Liver (tissue), 3 donors: ENCODE measurements around the gene TBC1D7.

ENCODE experiments used
- CTCF ChIP-seq: fragments of 150-350 bp; IDR thresholded peaks from 2 replicates; pipeline ENCODE4 v1.5.1; 2017; ENCODE audit warnings: improper control_type of control experiment, low read depth, low read length; ENCODE audit not compliant: missing input control
- GABPA ChIP-seq, 2 donors: IDR thresholded peaks in 1 of 2; conservative IDR thresholded peaks in 1 of 2; 2 replicates each; pipeline ENCODE4 v1.6.1; 2016; ENCODE audit warnings: antibody characterized with exemption in 2 of 2, mild to moderate bottlenecking in 1 of 2, moderate library complexity in 1 of 2
- YY1 ChIP-seq: IDR thresholded peaks from 2 replicates; pipeline ENCODE4 v1.6.1; 2016; ENCODE audit warnings: antibody characterized with exemption, mild to moderate bottlenecking
- TF ChIP-seq, protein P1 (sequence below): IDR thresholded peaks from 2 replicates; pipeline ENCODE4 v1.6.1; 2016; ENCODE audit warnings: antibody characterized with exemption, mild to moderate bottlenecking
- donor health status: healthy.
- donor health status: healthy.

DNA sequence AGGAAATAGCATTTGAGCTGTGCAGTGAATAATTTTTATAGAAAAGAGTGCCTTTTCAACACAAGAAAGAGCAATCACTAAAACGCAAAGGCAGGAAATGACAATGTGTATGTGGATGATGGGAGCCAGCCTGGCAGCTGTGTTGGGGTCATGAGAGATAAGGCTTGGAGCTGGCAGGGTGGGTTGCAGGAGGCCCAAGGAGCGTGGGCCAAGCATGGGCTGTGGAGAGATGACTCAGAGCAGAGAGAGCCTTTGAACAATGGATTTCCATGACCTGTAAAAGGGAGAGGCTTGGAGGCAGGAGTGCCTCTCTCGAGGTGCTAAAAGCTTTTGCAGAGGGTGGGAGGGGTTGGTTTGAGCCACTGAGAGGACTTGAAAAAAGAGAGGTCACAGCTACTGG lies 6.6 kb upstream of the TBC1D7 start:
- no peak for TF ChIP-seq CTCF
- TF ChIP-seq, protein P1, sequence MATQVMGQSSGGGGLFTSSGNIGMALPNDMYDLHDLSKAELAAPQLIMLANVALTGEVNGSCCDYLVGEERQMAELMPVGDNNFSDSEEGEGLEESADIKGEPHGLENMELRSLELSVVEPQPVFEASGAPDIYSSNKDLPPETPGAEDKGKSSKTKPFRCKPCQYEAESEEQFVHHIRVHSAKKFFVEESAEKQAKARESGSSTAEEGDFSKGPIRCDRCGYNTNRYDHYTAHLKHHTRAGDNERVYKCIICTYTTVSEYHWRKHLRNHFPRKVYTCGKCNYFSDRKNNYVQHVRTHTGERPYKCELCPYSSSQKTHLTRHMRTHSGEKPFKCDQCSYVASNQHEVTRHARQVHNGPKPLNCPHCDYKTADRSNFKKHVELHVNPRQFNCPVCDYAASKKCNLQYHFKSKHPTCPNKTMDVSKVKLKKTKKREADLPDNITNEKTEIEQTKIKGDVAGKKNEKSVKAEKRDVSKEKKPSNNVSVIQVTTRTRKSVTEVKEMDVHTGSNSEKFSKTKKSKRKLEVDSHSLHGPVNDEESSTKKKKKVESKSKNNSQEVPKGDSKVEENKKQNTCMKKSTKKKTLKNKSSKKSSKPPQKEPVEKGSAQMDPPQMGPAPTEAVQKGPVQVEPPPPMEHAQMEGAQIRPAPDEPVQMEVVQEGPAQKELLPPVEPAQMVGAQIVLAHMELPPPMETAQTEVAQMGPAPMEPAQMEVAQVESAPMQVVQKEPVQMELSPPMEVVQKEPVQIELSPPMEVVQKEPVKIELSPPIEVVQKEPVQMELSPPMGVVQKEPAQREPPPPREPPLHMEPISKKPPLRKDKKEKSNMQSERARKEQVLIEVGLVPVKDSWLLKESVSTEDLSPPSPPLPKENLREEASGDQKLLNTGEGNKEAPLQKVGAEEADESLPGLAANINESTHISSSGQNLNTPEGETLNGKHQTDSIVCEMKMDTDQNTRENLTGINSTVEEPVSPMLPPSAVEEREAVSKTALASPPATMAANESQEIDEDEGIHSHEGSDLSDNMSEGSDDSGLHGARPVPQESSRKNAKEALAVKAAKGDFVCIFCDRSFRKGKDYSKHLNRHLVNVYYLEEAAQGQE = no peak
- TF ChIP-seq YY1 = no peak
- TF ChIP-seq GABPA (IDR thresholded peaks at IDR 0.05 in 1 of 2, conservative IDR thresholded peaks at IDR 0.05 in 1 of 2) = no peak
